ENCODE data around the gene ABCE1. TPM values are rescaled to one million over a fixed set of nuclear protein-coding genes. Genes with fewer than 3 reads are reported as not detected.

The ABCE1 gene
- total and polyA plus RNA-seq, 2 experiments from 2014 or later = 70.3 to 185 TPM

GRCh38 chr4:145167887-145168286 lies 69.8 kb downstream of the ABCE1 start:
- no peaks in the 10 kb centered on the region for H3K27me3 ChIP-seq (ENCODE audit: insufficient read depth)
- H3K4me3 Mint-ChIP-seq = no peak overlapping the region
- peaks cover 68% of the 10 kb centered on the region for H3K79me2 ChIP-seq (replicated peaks; ENCODE audit: insufficient read depth)
- no peak overlapping the region for H3K4me3 ChIP-seq
- peaks cover 39% of the 10 kb centered on the region for H3K36me3 Mint-ChIP-seq (ENCODE audit: low read depth)
- ATAC-seq = no peak
- no peak overlapping the region for H2AFZ ChIP-seq
- no peaks in the 10 kb centered on the region for H3K9me2 ChIP-seq (ENCODE audit: insufficient read depth)
- H3K9me3 Mint-ChIP-seq = no peaks in the 10 kb centered on the region
- H4K20me1 ChIP-seq (replicated peaks; ENCODE audit: insufficient read depth) = peaks cover 24% of the 10 kb centered on the region
- H3K4me2 ChIP-seq = no peak overlapping the region
- no peaks in the 10 kb centered on the region for H3K27me3 Mint-ChIP-seq (ENCODE audit: insufficient read depth, low read depth, poor library complexity)
- no peaks in the 10 kb centered on the region for H3F3A ChIP-seq (replicated peaks; ENCODE audit: low read depth)
- no peaks in the 10 kb centered on the region for H3K4me1 Mint-ChIP-seq
- DNase-seq (ENCODE audit: low spot score) = no peak
- H3K36me3 ChIP-seq (ENCODE audit: insufficient read depth) = peaks cover 19% of the 10 kb centered on the region; the same call in 1 of the 2 replicates
- TF ChIP-seq, protein P1, sequence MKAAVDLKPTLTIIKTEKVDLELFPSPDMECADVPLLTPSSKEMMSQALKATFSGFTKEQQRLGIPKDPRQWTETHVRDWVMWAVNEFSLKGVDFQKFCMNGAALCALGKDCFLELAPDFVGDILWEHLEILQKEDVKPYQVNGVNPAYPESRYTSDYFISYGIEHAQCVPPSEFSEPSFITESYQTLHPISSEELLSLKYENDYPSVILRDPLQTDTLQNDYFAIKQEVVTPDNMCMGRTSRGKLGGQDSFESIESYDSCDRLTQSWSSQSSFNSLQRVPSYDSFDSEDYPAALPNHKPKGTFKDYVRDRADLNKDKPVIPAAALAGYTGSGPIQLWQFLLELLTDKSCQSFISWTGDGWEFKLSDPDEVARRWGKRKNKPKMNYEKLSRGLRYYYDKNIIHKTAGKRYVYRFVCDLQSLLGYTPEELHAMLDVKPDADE (IDR thresholded peaks at IDR 0.05) = no peak
- TF ChIP-seq EZH2 (IDR thresholded peaks at IDR 0.05; ENCODE audit: low read depth, unreplicated experiment) (no peak), REST (IDR thresholded peaks at IDR 0.05; ENCODE audit: unreplicated experiment) (no peak), ZNF114 (CRISPR knock-in tag; IDR thresholded peaks at IDR 0.05) (no peak), EZH2phosphoT487 (IDR thresholded peaks at IDR 0.05; ENCODE audit: unreplicated experiment) (no peak), ZNF331 (CRISPR knock-in tag; IDR thresholded peaks at IDR 0.05; ENCODE audit: low read depth) (no peak), STAT1 (IDR thresholded peaks at IDR 0.05; ENCODE audit: unreplicated experiment) (no peak), CREB1 (CRISPR knock-in tag; IDR thresholded peaks at IDR 0.05; ENCODE audit: low read depth) (no peak), CTCF (conservative IDR thresholded peaks at IDR 0.05; ENCODE audit: low read depth in 2 of 2) (no peak), NANOG (IDR thresholded peaks at IDR 0.05; ENCODE audit: borderline replicate concordance) (no peak), POLR2AphosphoS5 (IDR thresholded peaks at IDR 0.05; ENCODE audit: low read depth) (no peak), JUNB (IDR thresholded peaks at IDR 0.05; ENCODE audit: unreplicated experiment) (no peak)
- TF ChIP-seq, protein P2, sequence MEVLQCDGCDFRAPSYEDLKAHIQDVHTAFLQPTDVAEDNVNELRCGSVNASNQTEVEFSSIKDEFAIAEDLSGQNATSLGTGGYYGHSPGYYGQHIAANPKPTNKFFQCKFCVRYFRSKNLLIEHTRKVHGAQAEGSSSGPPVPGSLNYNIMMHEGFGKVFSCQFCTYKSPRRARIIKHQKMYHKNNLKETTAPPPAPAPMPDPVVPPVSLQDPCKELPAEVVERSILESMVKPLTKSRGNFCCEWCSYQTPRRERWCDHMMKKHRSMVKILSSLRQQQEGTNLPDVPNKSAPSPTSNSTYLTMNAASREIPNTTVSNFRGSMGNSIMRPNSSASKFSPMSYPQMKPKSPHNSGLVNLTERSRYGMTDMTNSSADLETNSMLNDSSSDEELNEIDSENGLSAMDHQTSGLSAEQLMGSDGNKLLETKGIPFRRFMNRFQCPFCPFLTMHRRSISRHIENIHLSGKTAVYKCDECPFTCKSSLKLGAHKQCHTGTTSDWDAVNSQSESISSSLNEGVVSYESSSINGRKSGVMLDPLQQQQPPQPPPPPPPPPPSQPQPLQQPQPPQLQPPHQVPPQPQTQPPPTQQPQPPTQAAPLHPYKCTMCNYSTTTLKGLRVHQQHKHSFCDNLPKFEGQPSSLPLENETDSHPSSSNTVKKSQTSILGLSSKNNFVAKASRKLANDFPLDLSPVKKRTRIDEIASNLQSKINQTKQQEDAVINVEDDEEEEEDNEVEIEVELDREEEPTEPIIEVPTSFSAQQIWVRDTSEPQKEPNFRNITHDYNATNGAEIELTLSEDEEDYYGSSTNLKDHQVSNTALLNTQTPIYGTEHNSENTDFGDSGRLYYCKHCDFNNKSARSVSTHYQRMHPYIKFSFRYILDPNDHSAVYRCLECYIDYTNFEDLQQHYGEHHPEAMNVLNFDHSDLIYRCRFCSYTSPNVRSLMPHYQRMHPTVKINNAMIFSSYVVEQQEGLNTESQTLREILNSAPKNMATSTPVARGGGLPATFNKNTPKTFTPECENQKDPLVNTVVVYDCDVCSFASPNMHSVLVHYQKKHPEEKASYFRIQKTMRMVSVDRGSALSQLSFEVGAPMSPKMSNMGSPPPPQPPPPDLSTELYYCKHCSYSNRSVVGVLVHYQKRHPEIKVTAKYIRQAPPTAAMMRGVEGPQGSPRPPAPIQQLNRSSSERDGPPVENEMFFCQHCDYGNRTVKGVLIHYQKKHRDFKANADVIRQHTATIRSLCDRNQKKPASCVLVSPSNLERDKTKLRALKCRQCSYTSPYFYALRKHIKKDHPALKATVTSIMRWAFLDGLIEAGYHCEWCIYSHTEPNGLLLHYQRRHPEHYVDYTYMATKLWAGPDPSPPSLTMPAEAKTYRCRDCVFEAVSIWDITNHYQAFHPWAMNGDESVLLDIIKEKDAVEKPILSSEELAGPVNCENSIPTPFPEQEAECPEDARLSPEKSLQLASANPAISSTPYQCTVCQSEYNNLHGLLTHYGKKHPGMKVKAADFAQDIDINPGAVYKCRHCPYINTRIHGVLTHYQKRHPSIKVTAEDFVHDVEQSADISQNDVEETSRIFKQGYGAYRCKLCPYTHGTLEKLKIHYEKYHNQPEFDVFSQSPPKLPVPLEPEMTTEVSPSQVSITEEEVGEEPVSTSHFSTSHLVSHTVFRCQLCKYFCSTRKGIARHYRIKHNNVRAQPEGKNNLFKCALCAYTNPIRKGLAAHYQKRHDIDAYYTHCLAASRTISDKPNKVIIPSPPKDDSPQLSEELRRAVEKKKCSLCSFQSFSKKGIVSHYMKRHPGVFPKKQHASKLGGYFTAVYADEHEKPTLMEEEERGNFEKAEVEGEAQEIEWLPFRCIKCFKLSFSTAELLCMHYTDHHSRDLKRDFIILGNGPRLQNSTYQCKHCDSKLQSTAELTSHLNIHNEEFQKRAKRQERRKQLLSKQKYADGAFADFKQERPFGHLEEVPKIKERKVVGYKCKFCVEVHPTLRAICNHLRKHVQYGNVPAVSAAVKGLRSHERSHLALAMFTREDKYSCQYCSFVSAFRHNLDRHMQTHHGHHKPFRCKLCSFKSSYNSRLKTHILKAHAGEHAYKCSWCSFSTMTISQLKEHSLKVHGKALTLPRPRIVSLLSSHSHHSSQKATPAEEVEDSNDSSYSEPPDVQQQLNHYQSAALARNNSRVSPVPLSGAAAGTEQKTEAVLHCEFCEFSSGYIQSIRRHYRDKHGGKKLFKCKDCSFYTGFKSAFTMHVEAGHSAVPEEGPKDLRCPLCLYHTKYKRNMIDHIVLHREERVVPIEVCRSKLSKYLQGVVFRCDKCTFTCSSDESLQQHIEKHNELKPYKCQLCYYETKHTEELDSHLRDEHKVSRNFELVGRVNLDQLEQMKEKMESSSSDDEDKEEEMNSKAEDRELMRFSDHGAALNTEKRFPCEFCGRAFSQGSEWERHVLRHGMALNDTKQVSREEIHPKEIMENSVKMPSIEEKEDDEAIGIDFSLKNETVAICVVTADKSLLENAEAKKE (CRISPR knock-in tag; IDR thresholded peaks at IDR 0.05) = no peak
- no peak overlapping the region for H3K27ac ChIP-seq (ENCODE audit: low read depth)
- H3K27ac Mint-ChIP-seq = no peak overlapping the region
- H3K4me1 ChIP-seq (ENCODE audit: insufficient read depth) = no peaks in the 10 kb centered on the region
